Measurements from ENCODE around the gene MCM10. TPM values are rescaled to one million over a fixed set of nuclear protein-coding genes. Genes with fewer than 3 reads are reported as not detected.

MCM10 gene
- total and polyA plus RNA-seq, 2 experiments from 2014 or later, result 38.2 to 43.0 TPM

- Histone ChIP-seq H3K4me2 (no peak overlapping the region), H4K20me1 (replicated peaks; ENCODE audit: insufficient read depth) (no peaks in the 10 kb centered on the region), H3K9me2 (ENCODE audit: insufficient read depth) (no peaks in the 10 kb centered on the region), H2AFZ (no peak overlapping the region), H3K27ac (ENCODE audit: low read depth) (no peak overlapping the region), H3K79me2 (replicated peaks; ENCODE audit: insufficient read depth) (no peaks in the 10 kb centered on the region), H3K4me1 (ENCODE audit: insufficient read depth) (peaks cover 8% of the 10 kb centered on the region; the same call in 1 of the 2 replicates), H3K36me3 (ENCODE audit: insufficient read depth) (no peaks in the 10 kb centered on the region), H3K27me3 (ENCODE audit: insufficient read depth) (no peaks in the 10 kb centered on the region), H3F3A (replicated peaks; ENCODE audit: low read depth) (no peaks in the 10 kb centered on the region), H3K4me3 (no peak overlapping the region)
- ATAC-seq (no peak), DNase-seq (ENCODE audit: low spot score) (no peak)
- H3K27me3 Mint-ChIP-seq (ENCODE audit: insufficient read depth, low read depth, poor library complexity), result peaks cover 4% of the 10 kb centered on the region
- peaks cover 1% of the 10 kb centered on the region; the same call in 2 of the 3 replicates for H3K9me3 Mint-ChIP-seq
- peaks cover 4% of the 10 kb centered on the region; the same call in 2 of the 3 replicates for H3K36me3 Mint-ChIP-seq (ENCODE audit: low read depth)
- no peak for TF ChIP-seq NANOG (IDR thresholded peaks at IDR 0.05; ENCODE audit: borderline replicate concordance)
- TF ChIP-seq CTCF (conservative IDR thresholded peaks at IDR 0.05; ENCODE audit: low read depth in 2 of 2), result no peak
- TF ChIP-seq EZH2 (IDR thresholded peaks at IDR 0.05; ENCODE audit: low read depth, unreplicated experiment), result no peak
- no peak for TF ChIP-seq EZH2phosphoT487 (IDR thresholded peaks at IDR 0.05; ENCODE audit: unreplicated experiment)
- TF ChIP-seq ZNF114 (CRISPR knock-in tag; IDR thresholded peaks at IDR 0.05), result no peak
- no peak overlapping the region for H3K4me3 Mint-ChIP-seq
- H3K4me1 Mint-ChIP-seq, result peaks cover 12% of the 10 kb centered on the region
- no peak overlapping the region; the same call in 1 of the 2 replicates for H3K27ac Mint-ChIP-seq
These were observed 60.8 kb downstream of the MCM10 start for GRCh38 chr10:13222151-13222550.

GRCh38 chr10:13222566-13222965 is 61.2 kb downstream of the MCM10 start:
- Histone ChIP-seq H3K4me2 (no peak overlapping the region), H3K27ac (ENCODE audit: low read depth) (no peak overlapping the region), H3K4me3 (no peak overlapping the region), H2AFZ (no peak overlapping the region), H3K36me3 (ENCODE audit: insufficient read depth) (no peaks in the 10 kb centered on the region), H3K4me1 (ENCODE audit: insufficient read depth) (peaks cover 8% of the 10 kb centered on the region; the same call in 1 of the 2 replicates), H4K20me1 (replicated peaks; ENCODE audit: insufficient read depth) (no peaks in the 10 kb centered on the region), H3K9me2 (ENCODE audit: insufficient read depth) (no peaks in the 10 kb centered on the region), H3K27me3 (ENCODE audit: insufficient read depth) (no peaks in the 10 kb centered on the region), H3K79me2 (replicated peaks; ENCODE audit: insufficient read depth) (no peaks in the 10 kb centered on the region), H3F3A (replicated peaks; ENCODE audit: low read depth) (no peaks in the 10 kb centered on the region)
- ATAC-seq (no peak), DNase-seq (ENCODE audit: low spot score) (no peak)
- Mint-ChIP-seq H3K4me3 (no peak overlapping the region), H3K27me3 (ENCODE audit: insufficient read depth, low read depth, poor library complexity) (peaks cover 4% of the 10 kb centered on the region), H3K9me3 (no peaks in the 10 kb centered on the region; the same call in 2 of the 3 replicates), H3K27ac (no peak overlapping the region), H3K36me3 (ENCODE audit: low read depth) (peaks cover 3% of the 10 kb centered on the region; the same call in 2 of the 3 replicates), H3K4me1 (peaks cover 12% of the 10 kb centered on the region)
- TF ChIP-seq JUNB (IDR thresholded peaks at IDR 0.05; ENCODE audit: unreplicated experiment) (no peak), EZH2phosphoT487 (IDR thresholded peaks at IDR 0.05; ENCODE audit: unreplicated experiment) (no peak), ETS1 (IDR thresholded peaks at IDR 0.05) (no peak), NANOG (IDR thresholded peaks at IDR 0.05; ENCODE audit: borderline replicate concordance) (no peak), ZNF331 (CRISPR knock-in tag; IDR thresholded peaks at IDR 0.05; ENCODE audit: low read depth) (no peak), EZH2 (IDR thresholded peaks at IDR 0.05; ENCODE audit: low read depth, unreplicated experiment) (no peak), CTCF (conservative IDR thresholded peaks at IDR 0.05; ENCODE audit: low read depth in 2 of 2) (no peak), STAT1 (IDR thresholded peaks at IDR 0.05; ENCODE audit: unreplicated experiment) (no peak), CREB1 (CRISPR knock-in tag; IDR thresholded peaks at IDR 0.05; ENCODE audit: low read depth) (no peak), ZNF114 (CRISPR knock-in tag; IDR thresholded peaks at IDR 0.05) (no peak)

Data from GM23338 (cell line).